Tibial artery (tissue), 4 donors: ENCODE measurements around the gene ATP11A.

Experiments
- DNase-seq, 2 donors: peaks; one replicate each; pipeline ENCODE4 v3.0.0-alpha.2; 2019
- H3K27ac ChIP-seq, 2 donors: fragments of 200-600 bp; sonication (generic) in 1 of 2; 1 replicate in 1 of 2; 2 replicates in 1 of 2; pipeline ENCODE4 v1.5.1; 2018 to 2019; ENCODE audit warnings: mild to moderate bottlenecking in 1 of 2
- H3K27me3 ChIP-seq, 2 donors: fragments of 200-600 bp; sonication (generic) in 1 of 2; one replicate each; pipeline versions ENCODE4 v1.5.1 to v1.6.0; 2016 to 2019
- H3K36me3 ChIP-seq, 3 donors: fragments of 200-600 bp; sonication (generic) in 2 of 3; one replicate each; pipeline ENCODE4 v1.5.1; 2016 to 2019; ENCODE audit warnings: mild to moderate bottlenecking in 2 of 3
- H3K4me1 ChIP-seq, 4 donors: fragments of 200-600 bp; sonication (generic) in 2 of 4; 1 replicate in 3 of 4; 2 replicates in 1 of 4; pipeline ENCODE4 v1.5.1; 2016 to 2019
- H3K4me3 ChIP-seq, 2 donors: fragments of 200-600 bp; sonication (generic) in 1 of 2; 1 replicate in 1 of 2; 2 replicates in 1 of 2; pipeline ENCODE4 v1.5.1; 2018 to 2019; ENCODE audit warnings: mild to moderate bottlenecking in 2 of 2
- H3K9me3 ChIP-seq, 3 donors: fragments of 200-600 bp; sonication (generic) in 1 of 3; one replicate each; pipeline ENCODE4 v1.5.1; 2016 to 2019
- intact Hi-C: fragments of 100-400 bp; cut with DNase I; formaldehyde crosslinking; loops from one replicate; pipeline ENCODE4 v1.15.0; 2023; ENCODE audit warnings: low total_unique reads
- TF ChIP-seq, protein P1 (sequence below), 2 experiments: fragments of 200-600 bp in 1 of 2; fragments of 450-650 bp in 1 of 2; IDR thresholded peaks; one replicate each; pipeline ENCODE4 v1.5.1; 2017 to 2019; ENCODE audit warnings: antibody characterized with exemption in 2 of 2, mild to moderate bottlenecking in 1 of 2, moderate library complexity in 1 of 2

The ATP11A gene

DNA sequence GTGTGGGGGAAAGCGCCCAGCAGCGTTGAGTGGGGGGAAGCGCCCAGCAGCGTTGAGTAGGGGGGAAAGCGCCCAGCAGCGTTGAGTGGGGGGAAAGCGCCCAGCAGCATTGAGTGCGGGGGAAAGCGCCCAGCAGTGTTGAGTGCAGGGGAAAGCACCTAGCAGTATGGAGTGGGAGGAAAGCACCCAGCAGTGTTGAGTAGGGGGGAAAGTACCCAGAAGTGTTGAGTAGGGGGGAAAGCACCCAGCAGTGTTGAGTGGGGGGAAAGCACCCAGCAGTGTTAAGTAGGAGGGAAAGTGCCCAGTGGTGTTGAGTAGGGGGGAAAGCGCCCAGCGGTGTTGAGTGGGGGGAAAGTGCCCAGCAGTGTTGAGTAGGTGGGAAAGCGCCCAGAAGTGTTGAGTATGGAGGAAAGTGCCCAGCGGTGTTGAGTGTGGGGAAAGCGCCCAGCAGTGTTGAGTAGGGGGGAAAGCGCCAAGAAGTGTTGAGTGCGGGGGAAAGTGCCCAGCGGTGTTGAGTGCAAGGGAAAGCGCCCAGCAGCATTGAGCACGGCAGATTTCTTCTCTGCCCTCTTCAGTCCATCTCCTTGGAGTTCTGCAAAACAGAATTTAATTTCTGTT, 138.4 kb downstream of the ATP11A start:
- no peak for DNase-seq
- peaks cover 31 to 81% (median 58%) of the 10 kb centered on the region in 3 donors for H3K36me3 ChIP-seq
- H3K9me3 ChIP-seq = no peaks in the 10 kb centered on the region
- no peaks in the 10 kb centered on the region for H3K4me1 ChIP-seq
- H3K27ac ChIP-seq = no peak overlapping the region
- intact Hi-C loops = no loop called here
- H3K27me3 ChIP-seq = no peaks in the 10 kb centered on the region
- TF ChIP-seq, protein P1, sequence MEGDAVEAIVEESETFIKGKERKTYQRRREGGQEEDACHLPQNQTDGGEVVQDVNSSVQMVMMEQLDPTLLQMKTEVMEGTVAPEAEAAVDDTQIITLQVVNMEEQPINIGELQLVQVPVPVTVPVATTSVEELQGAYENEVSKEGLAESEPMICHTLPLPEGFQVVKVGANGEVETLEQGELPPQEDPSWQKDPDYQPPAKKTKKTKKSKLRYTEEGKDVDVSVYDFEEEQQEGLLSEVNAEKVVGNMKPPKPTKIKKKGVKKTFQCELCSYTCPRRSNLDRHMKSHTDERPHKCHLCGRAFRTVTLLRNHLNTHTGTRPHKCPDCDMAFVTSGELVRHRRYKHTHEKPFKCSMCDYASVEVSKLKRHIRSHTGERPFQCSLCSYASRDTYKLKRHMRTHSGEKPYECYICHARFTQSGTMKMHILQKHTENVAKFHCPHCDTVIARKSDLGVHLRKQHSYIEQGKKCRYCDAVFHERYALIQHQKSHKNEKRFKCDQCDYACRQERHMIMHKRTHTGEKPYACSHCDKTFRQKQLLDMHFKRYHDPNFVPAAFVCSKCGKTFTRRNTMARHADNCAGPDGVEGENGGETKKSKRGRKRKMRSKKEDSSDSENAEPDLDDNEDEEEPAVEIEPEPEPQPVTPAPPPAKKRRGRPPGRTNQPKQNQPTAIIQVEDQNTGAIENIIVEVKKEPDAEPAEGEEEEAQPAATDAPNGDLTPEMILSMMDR (IDR thresholded peaks at IDR 0.05) = no peak
- H3K4me3 ChIP-seq = no peak overlapping the region

DNA sequence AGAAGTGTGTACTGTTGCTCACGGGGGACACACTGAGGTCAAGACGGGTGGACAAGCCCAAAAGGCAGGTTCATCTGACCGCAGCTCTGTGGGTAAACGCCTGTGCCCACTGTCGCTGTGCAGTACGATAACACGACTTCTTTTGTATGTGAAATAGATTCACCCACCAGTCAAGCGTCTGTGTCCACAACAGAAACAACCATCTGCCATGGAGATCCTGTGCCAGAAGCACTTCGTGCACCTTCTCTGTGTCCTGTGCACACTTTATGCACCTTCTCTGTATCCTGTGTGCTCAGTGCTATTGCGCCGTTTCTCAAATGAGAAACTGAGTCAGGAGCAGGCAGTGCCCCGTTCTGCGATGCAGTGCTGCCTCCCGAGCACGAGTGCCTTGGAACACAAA, 138.9 kb downstream of the ATP11A start:
- H3K4me3 ChIP-seq = no peak overlapping the region
- intact Hi-C loops = no loop called here
- TF ChIP-seq, protein P1 (IDR thresholded peaks at IDR 0.05) = no peak
- H3K27me3 ChIP-seq = no peaks in the 10 kb centered on the region
- H3K4me1 ChIP-seq = no peaks in the 10 kb centered on the region
- no peak for DNase-seq
- H3K36me3 ChIP-seq = peaks cover 31 to 81% (median 63%) of the 10 kb centered on the region in 3 donors
- H3K27ac ChIP-seq = no peak overlapping the region
- H3K9me3 ChIP-seq = no peaks in the 10 kb centered on the region

DNA sequence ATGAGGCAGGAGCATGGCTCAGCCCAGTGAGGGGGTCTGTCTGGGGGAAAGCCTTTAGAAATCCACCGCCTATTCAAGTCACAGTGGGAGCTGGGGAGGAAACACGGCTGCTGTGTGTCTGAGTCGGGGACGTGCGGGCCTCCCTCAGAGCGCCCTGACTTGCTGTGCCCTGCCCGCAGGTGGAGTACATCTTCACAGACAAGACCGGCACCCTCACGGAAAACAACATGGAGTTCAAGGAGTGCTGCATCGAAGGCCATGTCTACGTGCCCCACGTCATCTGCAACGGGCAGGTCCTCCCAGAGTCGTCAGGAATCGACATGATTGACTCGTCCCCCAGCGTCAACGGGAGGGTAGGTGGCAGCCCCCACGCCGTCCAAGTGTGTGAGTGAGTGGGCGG, 141.4 kb downstream of the ATP11A start:
- peaks cover 31 to 81% (median 58%) of the 10 kb centered on the region in 3 donors for H3K36me3 ChIP-seq
- intact Hi-C loops = no loop called here
- H3K27ac ChIP-seq = no peak overlapping the region
- DNase-seq = peak in 1 of 2 donors; percentile 43
- H3K9me3 ChIP-seq = no peaks in the 10 kb centered on the region
- TF ChIP-seq, protein P1 (IDR thresholded peaks at IDR 0.05) = no peak
- H3K4me3 ChIP-seq = no peak overlapping the region
- H3K4me1 ChIP-seq = no peaks in the 10 kb centered on the region
- no peaks in the 10 kb centered on the region for H3K27me3 ChIP-seq

DNA sequence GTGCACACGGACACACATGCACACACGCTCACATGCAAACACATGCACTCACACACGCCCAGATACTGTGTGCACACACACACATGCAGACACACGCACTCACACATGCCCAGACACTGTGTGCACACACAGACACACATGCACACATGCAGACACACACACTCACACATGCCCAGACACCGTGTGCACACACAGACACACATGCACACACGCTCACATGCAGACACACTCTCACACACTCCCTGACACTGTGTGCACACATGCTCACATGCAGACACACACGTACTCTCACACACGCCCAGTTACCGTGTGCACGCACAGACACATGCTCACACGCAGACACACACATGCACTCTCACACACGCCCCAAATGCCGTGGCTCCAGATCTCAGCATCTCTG, 142.0 kb downstream of the ATP11A start:
- intact Hi-C loops = no loop called here

DNA sequence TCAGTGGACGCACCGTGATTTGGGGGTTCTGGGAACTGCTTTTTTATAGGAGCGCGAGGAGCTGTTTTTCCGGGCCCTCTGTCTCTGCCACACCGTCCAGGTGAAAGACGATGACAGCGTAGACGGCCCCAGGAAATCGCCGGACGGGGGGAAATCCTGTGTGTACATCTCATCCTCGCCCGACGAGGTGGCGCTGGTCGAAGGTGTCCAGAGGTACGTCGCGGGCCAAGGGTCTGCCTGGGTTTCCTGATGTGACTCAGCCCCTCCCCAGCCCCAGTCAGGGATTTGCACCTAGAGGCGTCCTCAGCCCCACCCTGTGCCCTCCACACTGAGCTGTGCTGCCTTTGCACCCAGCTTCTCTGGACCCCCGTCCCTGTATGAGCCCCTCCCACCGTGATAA, 143.0 kb downstream of the ATP11A start:
- H3K9me3 ChIP-seq = no peaks in the 10 kb centered on the region
- H3K36me3 ChIP-seq = peaks cover 19 to 79% (median 49%) of the 10 kb centered on the region in 3 donors
- H3K27me3 ChIP-seq = no peaks in the 10 kb centered on the region
- no peak overlapping the region for H3K4me3 ChIP-seq
- no peaks in the 10 kb centered on the region for H3K4me1 ChIP-seq
- intact Hi-C loops = no loop called here
- DNase-seq = no peak
- H3K27ac ChIP-seq = no peak overlapping the region
- TF ChIP-seq, protein P1 (IDR thresholded peaks at IDR 0.05) = no peak

More for the DNA sequence above, 142.0 kb downstream of the ATP11A start:
- TF ChIP-seq, protein P1 (IDR thresholded peaks at IDR 0.05) = no peak
- Histone ChIP-seq H3K4me1 (no peaks in the 10 kb centered on the region), H3K27me3 (no peaks in the 10 kb centered on the region), H3K9me3 (no peaks in the 10 kb centered on the region), H3K4me3 (no peak overlapping the region), H3K27ac (no peak overlapping the region), H3K36me3 (peaks cover 25 to 79% (median 57%) of the 10 kb centered on the region in 3 donors)
- DNase-seq = no peak
